Memory B cell (primary cell): ENCODE measurements around the gene HYI.

ENCODE experiments used
- ATAC-seq: fragments of 150-1000 bp; cut with Tn5 transposase; 2 replicates; pipeline ENCODE4 v1.10.0; 2021; ENCODE audit warnings: low read depth, mild to moderate bottlenecking, moderate library complexity
- DNase-seq, 2 donors: peaks; one replicate each; pipeline ENCODE4 v3.0.0; 2022; ENCODE audit warnings: low spot score in 2 of 2
- H3K27ac Mint-ChIP-seq: one replicate; pipeline ENCODE4 v1.8.0; 2022; ENCODE audit warnings: mild to moderate bottlenecking, moderate library complexity, mixed read lengths
- H3K27me3 Mint-ChIP-seq: one replicate; pipeline ENCODE4 v1.8.0; 2022; ENCODE audit warnings: mixed read lengths
- H3K36me3 Mint-ChIP-seq: one replicate; pipeline ENCODE4 v1.8.0; 2022; ENCODE audit warnings: mild to moderate bottlenecking, mixed read lengths
- H3K4me1 Mint-ChIP-seq: one replicate; pipeline ENCODE4 v1.8.0; 2022; ENCODE audit warnings: mixed read lengths
- H3K4me3 Mint-ChIP-seq: one replicate; pipeline ENCODE4 v1.8.0; 2022; ENCODE audit warnings: mild to moderate bottlenecking, moderate library complexity, mixed read lengths
- H3K9me3 Mint-ChIP-seq: one replicate; pipeline ENCODE4 v1.8.0; 2022; ENCODE audit warnings: mixed read lengths

The HYI gene

GRCh38 chr1:43454270-43455011, 710 bp upstream of the HYI start:
- peak; percentile 82 for ATAC-seq
- Mint-ChIP-seq H3K4me3 (peak overlapping the region; percentile 92), H3K27ac (peak overlapping the region; percentile 86), H3K4me1 (peaks cover 16% of the 10 kb centered on the region), H3K27me3 (peaks cover 3% of the 10 kb centered on the region), H3K36me3 (peaks cover 3% of the 10 kb centered on the region), H3K9me3 (no peaks in the 10 kb centered on the region)
- peak; percentile 42 to 45 for DNase-seq

- Mint-ChIP-seq H3K36me3 (peaks cover 7% of the 10 kb centered on the region), H3K9me3 (no peaks in the 10 kb centered on the region), H3K27ac (peak overlapping the region; percentile 21), H3K4me3 (peak overlapping the region; percentile 80), H3K4me1 (peaks cover 16% of the 10 kb centered on the region), H3K27me3 (peaks cover 3% of the 10 kb centered on the region)
- DNase-seq = no peak
- ATAC-seq = peak; percentile 4
Observed at GRCh38 chr1:43452789-43453441, 816 bp downstream of the HYI start.

GRCh38 chr1:43451701-43452532, 1.8 kb downstream of the HYI start:
- no peaks in the 10 kb centered on the region for H3K9me3 Mint-ChIP-seq
- peaks cover 11% of the 10 kb centered on the region for H3K36me3 Mint-ChIP-seq
- ATAC-seq (no peak), DNase-seq (no peak)
- peaks cover 3% of the 10 kb centered on the region for H3K27me3 Mint-ChIP-seq
- peaks cover 16% of the 10 kb centered on the region for H3K4me1 Mint-ChIP-seq
- peak overlapping the region; percentile 21 for H3K27ac Mint-ChIP-seq
- H3K4me3 Mint-ChIP-seq = peak overlapping the region; percentile 25

GRCh38 chr1:43451157-43451591, 2.6 kb downstream of the HYI start:
- DNase-seq (no peak), ATAC-seq (no peak)
- Mint-ChIP-seq H3K4me1 (peaks cover 16% of the 10 kb centered on the region), H3K27me3 (no peaks in the 10 kb centered on the region), H3K27ac (peak overlapping the region; percentile 26), H3K4me3 (no peak overlapping the region), H3K36me3 (peaks cover 14% of the 10 kb centered on the region), H3K9me3 (no peaks in the 10 kb centered on the region)

GRCh38 chr1:43450251-43450941, 3.3 kb downstream of the HYI start:
- Mint-ChIP-seq H3K27me3 (no peaks in the 10 kb centered on the region), H3K4me1 (peaks cover 16% of the 10 kb centered on the region), H3K36me3 (peaks cover 19% of the 10 kb centered on the region), H3K9me3 (no peaks in the 10 kb centered on the region), H3K4me3 (no peak overlapping the region), H3K27ac (peak overlapping the region; percentile 26)
- DNase-seq (no peak), ATAC-seq (no peak)

GRCh38 chr1:43449708-43450069, 4.0 kb downstream of the HYI start:
- Mint-ChIP-seq H3K9me3 (no peaks in the 10 kb centered on the region), H3K4me3 (no peak overlapping the region), H3K4me1 (peaks cover 16% of the 10 kb centered on the region), H3K36me3 (peaks cover 19% of the 10 kb centered on the region), H3K27ac (no peak overlapping the region), H3K27me3 (no peaks in the 10 kb centered on the region)
- DNase-seq (no peak), ATAC-seq (no peak)

GRCh38 chr1:43448955-43449707, 4.6 kb downstream of the HYI start:
- DNase-seq (no peak), ATAC-seq (no peak)
- no peak overlapping the region for H3K4me3 Mint-ChIP-seq
- no peaks in the 10 kb centered on the region for H3K27me3 Mint-ChIP-seq
- H3K4me1 Mint-ChIP-seq = peaks cover 10% of the 10 kb centered on the region
- peak overlapping the region; percentile 2 for H3K27ac Mint-ChIP-seq
- H3K36me3 Mint-ChIP-seq = peaks cover 23% of the 10 kb centered on the region
- no peaks in the 10 kb centered on the region for H3K9me3 Mint-ChIP-seq

GRCh38 chr1:43447891-43448708, 5.6 kb downstream of the HYI start:
- no peak for ATAC-seq
- Mint-ChIP-seq H3K27me3 (no peaks in the 10 kb centered on the region), H3K9me3 (no peaks in the 10 kb centered on the region), H3K27ac (no peak overlapping the region), H3K36me3 (peaks cover 25% of the 10 kb centered on the region), H3K4me3 (no peak overlapping the region), H3K4me1 (peaks cover 10% of the 10 kb centered on the region)
- DNase-seq = no peak

- Mint-ChIP-seq H3K27me3 (no peaks in the 10 kb centered on the region), H3K27ac (no peak overlapping the region), H3K4me3 (no peak overlapping the region), H3K9me3 (no peaks in the 10 kb centered on the region), H3K36me3 (peaks cover 28% of the 10 kb centered on the region), H3K4me1 (peaks cover 2% of the 10 kb centered on the region)
- DNase-seq = no peak
- no peak for ATAC-seq
Observed at GRCh38 chr1:43446881-43447835, 6.6 kb downstream of the HYI start.

- Mint-ChIP-seq H3K27me3 (no peaks in the 10 kb centered on the region), H3K4me3 (no peak overlapping the region), H3K27ac (no peak overlapping the region), H3K9me3 (no peaks in the 10 kb centered on the region), H3K4me1 (no peaks in the 10 kb centered on the region), H3K36me3 (peaks cover 29% of the 10 kb centered on the region)
- DNase-seq (no peak), ATAC-seq (no peak)
Observed at GRCh38 chr1:43446388-43446740, 7.4 kb downstream of the HYI start.

- Mint-ChIP-seq H3K27ac (no peak overlapping the region), H3K4me1 (no peaks in the 10 kb centered on the region), H3K36me3 (peaks cover 29% of the 10 kb centered on the region)
Observed at GRCh38 chr1:43445606-43446387, 7.9 kb downstream of the HYI start.

More at GRCh38 chr1:43445606-43446387, 7.9 kb downstream of the HYI start:
- no peaks in the 10 kb centered on the region for H3K9me3 Mint-ChIP-seq
- DNase-seq (no peak), ATAC-seq (no peak)
- no peaks in the 10 kb centered on the region for H3K27me3 Mint-ChIP-seq
- H3K4me3 Mint-ChIP-seq = no peak overlapping the region
